Erythroblast (primary cell): ENCODE data around the gene CNTN6.

Experiments
- GATA1 ChIP-seq: IDR thresholded peaks from 2 replicates; pipeline ENCODE4 v1.6.1; 2011; ENCODE audit warnings: low read depth, mild to moderate bottlenecking, control low read depth, low read length, moderate library complexity
- POLR2A ChIP-seq: IDR thresholded peaks from 2 replicates; pipeline ENCODE4 v1.6.1; 2011; ENCODE audit warnings: mild to moderate bottlenecking, low read length

DNA sequence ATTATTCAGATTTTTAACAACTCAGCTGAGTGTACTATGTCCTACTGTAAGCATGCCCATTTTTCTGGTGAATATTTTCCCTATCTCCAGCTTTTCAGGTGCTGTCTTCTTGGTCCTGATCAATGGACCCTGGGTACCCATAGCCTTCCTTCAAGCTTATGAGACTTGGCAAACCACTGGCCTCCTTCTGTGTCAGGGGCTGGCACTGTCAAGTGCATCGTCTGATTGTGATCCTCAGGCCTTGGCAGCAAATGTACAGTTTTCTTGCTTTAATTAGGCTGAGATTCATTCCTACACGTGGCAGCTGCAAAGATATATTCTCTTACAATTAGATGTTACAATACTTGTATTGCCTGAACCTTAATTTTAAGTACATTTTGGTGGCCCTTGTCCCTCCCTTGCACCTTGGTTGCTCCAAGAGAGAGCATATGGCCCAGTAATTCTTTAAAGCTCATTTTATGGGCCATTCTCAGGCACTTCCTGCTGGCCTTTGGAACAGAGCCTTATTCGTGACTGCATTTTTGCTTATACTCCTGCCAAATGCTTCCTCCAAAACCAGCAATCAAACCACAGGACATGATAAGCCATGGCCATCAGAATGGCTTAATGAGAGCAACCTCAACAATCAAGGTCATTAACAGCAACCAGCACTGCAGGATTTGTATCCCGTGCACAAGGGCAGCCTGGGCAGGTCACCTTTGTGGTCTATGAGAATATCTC lies 179.9 kb downstream of the CNTN6 start:
- TF ChIP-seq POLR2A: no peak
- TF ChIP-seq GATA1: no peak
